ENCODE results near the gene ATP2B3. TPM values are rescaled to one million over a fixed set of nuclear protein-coding genes. Genes with fewer than 3 reads are reported as not detected.

ATP2B3 gene
- total and polyA plus RNA-seq, 9 of the 15 experiments (the other 6 are each of a cell fraction or from before 2014, with no cell fraction given): 0.04 TPM; not detected in 8

- TF ChIP-seq BCLAF1 (IDR thresholded peaks at IDR 0.05; ENCODE audit: borderline replicate concordance in 1 of 2, control insufficient read depth in 1 of 2, low read depth in 2 of 2, low read length in 1 of 2) (no peak), POLR3A (IDR thresholded peaks at IDR 0.05; ENCODE audit: borderline replicate concordance, extremely low read depth, insufficient read depth, insufficient read length) (no peak), ZBED1 (IDR thresholded peaks at IDR 0.05) (no peak), NCOA6 (IDR thresholded peaks at IDR 0.05) (no peak), FOXJ2 (tag; IDR thresholded peaks at IDR 0.05) (no peak), ZNF444 (CRISPR knock-in tag; IDR thresholded peaks at IDR 0.05) (no peak), TCF7 (IDR thresholded peaks at IDR 0.05; ENCODE audit: borderline replicate concordance) (no peak), ZNF311 (CRISPR knock-in tag; IDR thresholded peaks at IDR 0.05) (no peak), HMG20B (CRISPR knock-in tag; IDR thresholded peaks at IDR 0.05) (no peak), CHD4 (IDR thresholded peaks at IDR 0.05; ENCODE audit: insufficient read depth, insufficient replicate concordance, low read depth, low read length, poor library complexity, severe bottlenecking) (no peak), JUN (IDR thresholded peaks at IDR 0.05; ENCODE audit: borderline replicate concordance, low read depth, low read length) (peak; percentile 21; the same call in 1 of the 2 replicates), JUN (CRISPR knock-in tag; IDR thresholded peaks at IDR 0.05; ENCODE audit: borderline replicate concordance) (no peak), ZNF655 (CRISPR knock-in tag; IDR thresholded peaks at IDR 0.05) (no peak), ETV6 (IDR thresholded peaks at IDR 0.05; ENCODE audit: borderline replicate concordance in 1 of 2, low read depth in 2 of 2, low read length in 1 of 2) (no peak), ETV6 (CRISPR knock-in tag; IDR thresholded peaks at IDR 0.05; ENCODE audit: borderline replicate concordance) (no peak), CBX1 (IDR thresholded peaks at IDR 0.05; ENCODE audit: low read depth) (no peak; the same call in 1 of the 2 replicates), CBX3 (IDR thresholded peaks at IDR 0.05; ENCODE audit: borderline replicate concordance in 1 of 2, low read length in 2 of 2) (peak in 1 of 2 experiments; percentile 43; a peak in 1 of 3 replicates), HDAC6 (IDR thresholded peaks at IDR 0.05; ENCODE audit: low read depth, low read length) (no peak), ZNF23 (CRISPR knock-in tag; IDR thresholded peaks at IDR 0.05) (no peak), RCOR1 (IDR thresholded peaks at IDR 0.05; ENCODE audit: borderline replicate concordance in 1 of 2, low read depth in 2 of 2, low read length in 2 of 2) (peak in 1 of 2 experiments; percentile 46; a peak in 2 of 4 replicates)
- TF ChIP-seq, protein P1, sequence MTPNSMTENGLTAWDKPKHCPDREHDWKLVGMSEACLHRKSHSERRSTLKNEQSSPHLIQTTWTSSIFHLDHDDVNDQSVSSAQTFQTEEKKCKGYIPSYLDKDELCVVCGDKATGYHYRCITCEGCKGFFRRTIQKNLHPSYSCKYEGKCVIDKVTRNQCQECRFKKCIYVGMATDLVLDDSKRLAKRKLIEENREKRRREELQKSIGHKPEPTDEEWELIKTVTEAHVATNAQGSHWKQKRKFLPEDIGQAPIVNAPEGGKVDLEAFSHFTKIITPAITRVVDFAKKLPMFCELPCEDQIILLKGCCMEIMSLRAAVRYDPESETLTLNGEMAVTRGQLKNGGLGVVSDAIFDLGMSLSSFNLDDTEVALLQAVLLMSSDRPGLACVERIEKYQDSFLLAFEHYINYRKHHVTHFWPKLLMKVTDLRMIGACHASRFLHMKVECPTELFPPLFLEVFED (CRISPR knock-in tag; conservative IDR thresholded peaks at IDR 0.05): no peak
Measured at GRCh38 chrX:153470411-153471363, 46.8 kb upstream of the ATP2B3 start, which contains the start of gene HAUS7 (continued).

Measured in K562 (cell line).